ENCODE data around the gene NME2.
A peak's percentile ranks its signal among the peaks of the same experiment; 100 is the strongest.
"Not testable (repeated sequence)": the region's sequence is repeated elsewhere in the genome, so short reads cannot be mapped to it uniquely, and the experiment has no call there.

Gene NME2

GRCh38 chr17:51166198-51166986 is at the start of gene NME2:
Gene NME2 (plus strand): TSS chr17:51166411. CDS start chr17:51166831, 420 bp downstream.
- peak; percentile 53 for DNase-seq (ENCODE audit: low read depth)

DNA sequence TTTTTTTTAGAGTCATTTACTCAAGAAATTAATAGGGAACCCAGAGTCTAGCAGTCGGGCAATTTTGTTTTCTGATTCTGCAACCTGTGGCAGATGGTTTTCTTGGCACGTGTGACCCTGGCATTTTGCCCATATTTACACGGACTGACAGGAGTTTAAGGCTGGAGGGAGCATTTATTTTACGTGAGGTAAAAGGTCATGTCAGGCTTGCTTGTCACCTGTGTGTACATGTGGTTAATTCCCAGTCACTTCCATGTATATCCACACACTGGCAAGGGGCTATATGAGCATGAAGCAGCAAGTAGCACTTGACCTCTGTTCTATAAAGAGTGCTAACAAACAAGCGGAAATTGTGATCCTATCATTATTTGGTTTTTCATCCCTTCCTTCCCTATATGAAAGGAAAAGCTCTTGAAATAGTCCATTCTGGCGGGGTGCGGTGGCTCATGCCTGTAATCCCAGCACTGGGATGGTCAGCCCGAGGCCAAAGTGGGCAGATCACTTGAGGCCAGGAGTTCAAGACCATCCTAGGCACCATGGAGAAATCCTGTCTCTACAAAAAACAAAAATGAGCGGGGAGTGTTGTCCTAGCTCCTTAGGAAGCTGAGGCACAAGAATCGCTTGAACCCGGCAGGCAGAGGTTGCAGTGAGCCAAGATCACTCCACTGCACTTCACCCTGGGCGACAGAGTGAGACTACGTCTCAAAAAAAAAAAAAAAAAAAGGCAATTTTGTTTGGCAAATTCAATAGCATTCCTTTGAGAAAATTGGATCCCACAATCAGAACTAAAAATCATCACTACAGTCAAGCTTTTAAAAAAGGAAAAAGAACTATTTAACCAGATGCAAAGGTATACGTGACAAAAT is 47.6 kb upstream of the NME2 start:
- no peak for DNase-seq (ENCODE audit: low read depth)

GRCh38 chr17:51119415-51120356 is 46.5 kb upstream of the NME2 start:
- DNase-seq (ENCODE audit: low read depth): no peak

DNA sequence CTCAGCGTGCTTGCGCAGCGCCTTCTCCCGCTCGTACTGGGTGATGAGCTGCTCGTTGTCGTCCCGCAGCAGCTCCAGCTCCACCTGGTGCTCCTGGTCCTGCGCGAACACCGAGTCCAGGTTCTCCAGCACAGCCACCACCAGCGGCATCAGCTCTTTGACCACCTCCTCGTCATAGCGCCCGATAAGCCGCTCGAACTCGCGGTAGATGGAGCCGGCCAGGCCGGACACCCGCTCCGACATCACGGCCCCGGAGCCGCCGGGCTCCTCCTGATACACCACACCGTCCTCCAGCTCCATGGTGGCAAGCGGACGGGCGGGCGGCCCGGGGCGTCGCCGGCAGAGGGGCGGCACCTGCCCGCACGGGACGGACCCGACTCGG is 45.9 kb upstream of the NME2 start:
- DNase-seq (ENCODE audit: low read depth): no peak

GRCh38 chr17:51120739-51121619 is 45.2 kb upstream of the NME2 start, which contains the start of gene SPAG9:
Gene SPAG9 (minus strand): TSS chr17:51120868. CDS start chr17:51120656, 212 bp downstream.
- peak; percentile 76 for DNase-seq (ENCODE audit: low read depth)

DNA sequence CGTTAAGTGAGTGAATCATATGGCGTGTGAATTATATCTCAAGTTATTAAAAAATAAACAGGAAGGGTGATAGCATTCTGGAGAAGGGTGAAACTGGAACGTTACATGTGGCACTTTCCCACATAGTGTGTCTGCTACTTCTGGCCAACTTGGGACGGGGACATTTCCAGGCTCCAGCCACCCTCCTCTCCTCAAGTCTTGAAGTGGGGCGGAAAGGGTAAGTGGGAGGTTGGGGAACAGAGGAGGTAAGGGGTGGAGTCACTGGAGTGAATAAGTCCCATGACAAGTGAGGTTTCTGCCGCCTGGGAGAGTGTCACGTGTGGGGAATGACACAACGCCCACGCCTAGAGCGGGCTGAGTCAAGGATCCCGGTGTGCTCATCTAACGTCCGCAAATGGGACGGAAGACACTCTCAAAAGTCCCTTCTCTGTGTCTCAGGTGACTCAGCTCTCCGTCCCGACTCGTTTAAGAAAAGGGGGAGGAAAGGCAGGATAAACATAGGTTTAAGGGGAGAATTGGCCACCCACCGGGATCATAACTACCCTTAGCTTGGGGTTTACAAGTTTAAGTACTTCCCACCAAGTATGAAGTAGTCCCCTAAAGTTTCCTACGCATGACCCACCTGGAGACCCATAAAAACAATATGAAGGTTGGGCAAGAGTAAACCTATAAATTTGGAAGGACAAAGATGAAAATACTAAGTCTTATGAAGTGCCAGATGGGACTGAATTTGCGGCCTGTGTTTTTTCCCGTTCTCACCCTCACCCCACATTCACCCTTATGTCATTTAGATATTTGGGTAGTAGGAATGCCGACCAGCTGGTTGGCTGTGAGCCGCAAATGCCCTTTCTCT is 44.4 kb upstream of the NME2 start:
- DNase-seq (ENCODE audit: low read depth): peak; percentile 74

GRCh38 chr17:51122473-51123115 is 43.6 kb upstream of the NME2 start:
- not testable (repeated sequence) for DNase-seq (ENCODE audit: low read depth)

DNA sequence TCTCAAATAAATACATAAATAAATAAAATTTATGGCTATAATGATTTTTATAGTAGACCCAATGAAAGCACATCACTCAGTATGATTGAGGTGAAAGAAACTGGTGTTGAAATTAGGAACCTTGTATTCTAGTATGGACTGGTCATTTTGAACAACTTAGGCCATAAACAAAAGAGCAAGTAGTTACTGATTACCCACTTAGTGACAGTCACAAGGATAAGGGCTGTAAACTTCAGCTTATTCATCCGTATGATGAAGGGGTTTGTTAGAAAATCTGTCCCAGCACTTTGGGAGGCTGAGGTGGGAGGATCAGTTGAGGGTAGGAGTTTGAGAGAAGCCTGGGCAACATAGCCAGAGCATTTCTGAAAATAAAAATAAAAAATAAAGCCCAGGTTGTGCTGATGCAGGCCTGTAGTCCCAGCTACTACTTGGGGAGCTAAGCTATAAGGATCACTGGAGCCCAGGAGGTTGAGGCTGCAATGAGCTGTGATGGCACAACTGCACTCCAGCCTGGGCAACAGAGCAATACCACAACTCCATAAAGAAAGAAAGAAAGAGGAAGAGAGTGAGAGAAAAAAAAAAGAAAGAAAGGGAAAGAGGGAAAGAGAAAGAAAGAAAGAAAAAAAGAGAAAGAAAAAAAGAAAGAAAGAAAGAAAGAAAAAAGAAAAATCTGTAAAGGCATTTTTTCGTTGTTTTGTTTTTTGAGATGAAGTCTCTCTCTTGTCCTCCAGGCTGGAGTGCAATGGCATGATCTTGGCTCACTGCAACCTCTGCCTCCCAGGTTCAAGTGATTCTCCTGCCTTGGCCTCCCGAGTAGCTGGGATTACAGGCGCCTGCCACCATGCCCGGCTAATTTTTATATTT is 41.3 kb upstream of the NME2 start:
- no peak for DNase-seq (ENCODE audit: low read depth)

- DNase-seq (ENCODE audit: low read depth): no peak
Measured at GRCh38 chr17:51128076-51128475, 38.1 kb upstream of the NME2 start.

DNA sequence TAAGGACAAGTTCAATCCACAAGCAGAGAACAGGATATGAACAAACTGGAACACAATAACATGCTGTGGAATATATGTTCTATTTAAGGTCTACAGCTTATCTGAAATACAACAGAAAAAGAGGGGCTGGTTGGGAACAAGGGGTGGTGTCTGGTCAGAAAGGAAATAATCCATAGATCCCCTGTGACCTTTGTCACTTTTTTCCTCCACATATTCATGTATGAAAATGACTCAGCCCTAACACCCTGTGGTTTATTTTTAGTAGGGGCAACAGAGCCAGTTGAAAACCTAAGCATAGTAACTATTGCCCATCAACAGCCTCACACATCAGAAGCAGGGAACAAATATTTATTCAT is 33.3 kb upstream of the NME2 start:
- no peak for DNase-seq (ENCODE audit: low read depth)

GRCh38 chr17:51133365-51133764 is 32.8 kb upstream of the NME2 start:
- no peak for DNase-seq (ENCODE audit: low read depth)

- no peak for DNase-seq (ENCODE audit: low read depth)
Measured at GRCh38 chr17:51135956-51136355, 30.3 kb upstream of the NME2 start.

GRCh38 chr17:51142597-51142996 is 23.6 kb upstream of the NME2 start:
- no peak for DNase-seq (ENCODE audit: low read depth)

DNA sequence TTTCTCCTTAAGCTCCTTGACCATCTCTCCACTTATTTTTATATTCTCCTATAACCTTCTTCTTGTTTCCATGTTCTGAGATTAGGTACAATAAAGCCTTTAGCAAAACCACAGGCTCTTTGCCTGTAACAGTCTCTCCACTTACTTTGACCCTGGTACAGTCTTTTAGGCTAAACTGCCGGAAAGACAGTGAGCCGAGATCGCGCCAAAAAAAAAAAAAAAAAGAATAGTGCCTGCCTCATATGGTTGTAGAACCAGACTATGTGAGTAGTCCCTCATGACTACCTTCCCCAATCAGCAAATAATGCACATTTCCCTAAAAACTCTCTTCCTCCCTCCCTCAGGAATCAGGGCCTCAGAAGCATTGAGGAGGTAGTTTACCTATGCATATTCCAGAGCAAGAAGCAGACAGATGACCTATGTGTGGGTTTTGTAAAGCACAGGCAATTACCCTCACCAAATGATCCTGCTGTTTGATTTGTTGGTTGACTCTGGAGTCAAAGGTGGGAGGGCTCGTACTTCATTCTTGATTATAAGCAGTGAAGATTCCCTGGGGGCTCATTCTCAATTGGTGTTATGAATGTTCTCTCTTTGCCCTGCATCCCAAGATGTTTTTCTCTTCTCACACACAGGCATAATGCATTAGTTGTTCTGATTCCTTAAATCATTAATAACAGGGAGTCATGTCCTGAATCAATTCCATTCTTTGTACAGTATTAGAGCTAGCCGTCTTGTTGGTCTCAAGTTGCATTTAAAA is 21.8 kb upstream of the NME2 start:
- no peak for DNase-seq (ENCODE audit: low read depth)

DNA sequence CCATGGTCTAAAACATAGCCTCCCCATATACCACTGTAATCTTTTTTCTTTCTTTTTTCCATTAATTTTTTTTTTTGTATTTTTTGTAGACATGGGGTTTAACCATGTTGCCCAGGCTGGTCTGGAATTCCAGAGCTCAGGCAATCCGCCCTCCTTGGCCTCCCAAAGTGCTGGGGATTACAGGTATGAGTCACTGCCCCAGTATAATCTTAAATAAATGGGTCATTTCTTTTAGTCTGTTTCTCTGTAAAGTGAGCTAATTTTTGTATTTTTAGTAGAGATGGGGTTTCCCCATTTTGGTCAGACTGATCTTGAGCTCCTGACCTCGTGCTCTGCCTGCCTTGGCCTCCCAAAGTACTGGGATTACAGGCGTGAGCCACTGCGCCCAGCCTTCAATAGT is 18.6 kb upstream of the NME2 start:
- DNase-seq (ENCODE audit: low read depth): no peak

- no peak for DNase-seq (ENCODE audit: low read depth)
Measured at GRCh38 chr17:51149163-51149562, 17.0 kb upstream of the NME2 start.

GRCh38 chr17:51150932-51151331 is 15.3 kb upstream of the NME2 start:
- no peak for DNase-seq (ENCODE audit: low read depth)

DNA sequence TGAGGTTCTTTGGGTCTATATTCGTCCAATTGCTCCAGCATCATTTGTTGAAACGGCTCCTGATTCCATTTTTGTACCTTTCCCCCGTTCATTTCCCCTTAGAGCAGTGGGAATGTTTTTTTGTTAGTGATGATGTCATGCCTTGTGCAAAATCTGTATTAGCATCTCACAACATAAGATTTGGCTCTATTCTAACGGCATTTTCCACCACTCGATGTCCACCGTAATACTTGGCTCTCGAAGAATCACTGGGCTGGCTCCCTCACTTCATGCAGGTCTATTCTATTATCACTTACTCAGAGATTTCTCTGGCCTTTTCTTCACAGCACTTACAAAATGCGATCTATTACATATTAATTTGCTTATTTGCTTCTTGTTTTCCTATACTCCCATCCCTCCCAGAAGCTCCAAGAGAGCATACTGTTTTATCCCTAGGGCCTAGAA is 13.4 kb upstream of the NME2 start:
- DNase-seq (ENCODE audit: low read depth): no peak

Measured in stimulated activated CD8-positive, alpha-beta memory T cell treated with anti-CD3 and anti-CD28 coated beads, Interleukin-7, amount 100 ng/mL, for 24 hours (primary cell).